CD14-positive monocyte (primary cell): ENCODE measurements around the gene ERGIC1. TPM values are rescaled to one million over a fixed set of nuclear protein-coding genes. Genes with fewer than 3 reads are reported as not detected.

ENCODE experiments used
- DNase-seq, 3 donors: peaks; one replicate each; pipeline ENCODE4 v3.0.0-alpha.2; 2011 to 2022
- H2AFZ ChIP-seq: 2 replicates; pipeline ENCODE4 v1.6.0; 2012; ENCODE audit warnings: mild to moderate bottlenecking, low read depth, low read length, inconsistent platforms; ENCODE audit not compliant: insufficient read depth, poor library complexity, severe bottlenecking
- H3K27ac ChIP-seq, 2 donors: 1 replicate in 1 of 2; 2 replicates in 1 of 2; pipeline ENCODE4 v1.5.1; 2012 to 2013; ENCODE audit warnings: low read length in 2 of 2, control low read depth in 1 of 2, inconsistent platforms in 1 of 2, low read depth in 1 of 2, mild to moderate bottlenecking in 1 of 2
- H3K27me3 ChIP-seq, 2 donors: one replicate each; pipeline versions ENCODE4 v1.6.0 to v1.6.1; 2011 to 2013; ENCODE audit warnings: low read length in 2 of 2; ENCODE audit not compliant: control insufficient read depth in 2 of 2, insufficient read depth in 2 of 2
- H3K36me3 ChIP-seq, 2 donors: replicated peaks in 1 of 2; 1 replicate in 1 of 2; 2 replicates in 1 of 2; pipeline versions ENCODE4 v1.5.1 to v1.6.1; 2012 to 2013; ENCODE audit warnings: low read length in 2 of 2, control low read depth in 1 of 2, inconsistent platforms in 1 of 2, mild to moderate bottlenecking in 1 of 2; ENCODE audit not compliant: insufficient read depth in 2 of 2, control insufficient read depth in 1 of 2
- H3K4me1 ChIP-seq, 2 donors: 1 replicate in 1 of 2; 2 replicates in 1 of 2; pipeline versions ENCODE4 v1.5.1 to v1.6.1; 2012 to 2013; ENCODE audit warnings: low read length in 2 of 2, control low read depth in 1 of 2, inconsistent platforms in 1 of 2, mild to moderate bottlenecking in 1 of 2, moderate library complexity in 1 of 2; ENCODE audit not compliant: insufficient read depth in 2 of 2, control insufficient read depth in 1 of 2
- H3K4me2 ChIP-seq: replicated peaks from 2 replicates; pipeline ENCODE3; 2012; ENCODE audit warnings: low read length, moderate library complexity, mild to moderate bottlenecking; ENCODE audit not compliant: poor library complexity, severe bottlenecking; ENCODE audit errors: extremely low read depth
- H3K4me3 ChIP-seq, 3 experiments: fragments of 200-600 bp in 1 of 3; sonication (generic) in 1 of 3; replicated peaks in 1 of 3; 1 replicate in 2 of 3; 2 replicates in 1 of 3; pipeline ENCODE4 v1.5.1; 2011 to 2013; ENCODE audit warnings: low read length in 3 of 3, mild to moderate bottlenecking in 3 of 3, control low read depth in 2 of 3, low read depth in 2 of 3, inconsistent platforms in 1 of 3, moderate library complexity in 1 of 3
- H3K79me2 ChIP-seq: 2 replicates; pipeline ENCODE4 v1.6.0; 2012; ENCODE audit warnings: mild to moderate bottlenecking, control low read depth, inconsistent platforms, low read length, moderate library complexity; ENCODE audit not compliant: insufficient read depth
- H3K9ac ChIP-seq: 2 replicates; pipeline ENCODE4 v1.6.0; 2017; ENCODE audit warnings: low read length, mild to moderate bottlenecking; ENCODE audit not compliant: insufficient read depth, poor library complexity, severe bottlenecking
- H3K9me3 ChIP-seq, 2 donors: replicated peaks in 1 of 2; 1 replicate in 1 of 2; 2 replicates in 1 of 2; pipeline versions ENCODE4 v1.5.1 to v1.6.1; 2012 to 2013; ENCODE audit warnings: low read length in 2 of 2, control low read depth in 1 of 2; ENCODE audit not compliant: control insufficient read depth in 1 of 2, insufficient read depth in 1 of 2
- H4K20me1 ChIP-seq: 2 replicates; pipeline ENCODE4 v1.6.0; 2012; ENCODE audit warnings: mild to moderate bottlenecking, low read length, control low read depth, moderate library complexity; ENCODE audit not compliant: insufficient read depth
- H3K27ac Mint-ChIP-seq, 7 donors: one replicate each; pipeline ENCODE4 v1.8.0; 2020; ENCODE audit warnings: mild to moderate bottlenecking in 7 of 7, mixed read lengths in 7 of 7, moderate library complexity in 6 of 7, inconsistent platforms in 2 of 7
- H3K27me3 Mint-ChIP-seq, 3 donors: one replicate each; pipeline ENCODE4 v1.8.0; 2021 to 2022; ENCODE audit warnings: low read depth in 3 of 3, mild to moderate bottlenecking in 3 of 3, mixed read lengths in 3 of 3, moderate library complexity in 3 of 3, inconsistent platforms in 1 of 3
- H3K36me3 Mint-ChIP-seq, 2 donors: one replicate each; pipeline ENCODE4 v1.8.0; 2020; ENCODE audit warnings: mixed read lengths in 2 of 2, inconsistent platforms in 1 of 2, mild to moderate bottlenecking in 1 of 2
- H3K4me1 Mint-ChIP-seq: one replicate; pipeline ENCODE4 v1.8.0; 2020; ENCODE audit warnings: mild to moderate bottlenecking, mixed read lengths
- H3K4me3 Mint-ChIP-seq, 2 donors: one replicate each; pipeline ENCODE4 v1.8.0; 2020; ENCODE audit warnings: mild to moderate bottlenecking in 2 of 2, mixed read lengths in 2 of 2, moderate library complexity in 1 of 2
- H3K9me3 Mint-ChIP-seq, 7 donors: one replicate each; pipeline ENCODE4 v1.8.0; 2020 to 2022; ENCODE audit warnings: mixed read lengths in 7 of 7, mild to moderate bottlenecking in 6 of 7, moderate library complexity in 6 of 7, inconsistent platforms in 2 of 7
- CTCF ChIP-seq: fragments of 200-600 bp; IDR thresholded peaks from one replicate; pipeline ENCODE4 v1.8.0; 2022; ENCODE audit warnings: antibody characterized with exemption, mild to moderate bottlenecking
- WGBS: methylation state at CpG from one replicate; pipeline ENCODE4 v1.1.5; 2013; ENCODE audit warnings: missing lambda C conversion rate; ENCODE audit not compliant: insufficient coverage; 5-methylcytosine and 5-hydroxymethylcytosine counted together
- intact Hi-C, 2 donors: fragments of 100-400 bp; cut with micrococcal nuclease; formaldehyde crosslinking; loops; one replicate each; pipeline versions ENCODE4 v1.15.0 to v1.15.1; 2023
- polyA plus RNA-seq, 3 donors: library from polyadenylated mRNA; depleted of rRNA in 1 of 3; unstranded in 2 of 3; stranded (reverse) in 1 of 3; fragments of 300-500 nt in 2 of 3; fragments of >200 nt in 1 of 3; fragmentation: Illumina TruSeq in 2 of 3; gene quantifications; 1 replicate in 2 of 3; 2 replicates in 1 of 3; pipeline ENCODE4 v1.2.3, GENCODE V29; 2012 to 2021

Gene ERGIC1
- polyA plus RNA-seq, 3 donors, result 28.3 to 76.2 (median 34.1) TPM

- WGBS, result 100% methylated on average over 1 of the region's 2 CpGs
- Mint-ChIP-seq H3K27me3 (peaks cover 0 to 4% (median 1%) of the 10 kb centered on the region in 3 donors), H3K9me3 (peaks cover 0 to 4% (median 0%) of the 10 kb centered on the region in 7 donors), H3K27ac (peak overlapping the region in 3 of 7 donors; percentile 37 to 51 (median 44)), H3K4me3 (no peak overlapping the region), H3K4me1 (peaks cover 10% of the 10 kb centered on the region), H3K36me3 (peaks cover 55 to 56% of the 10 kb centered on the region in 2 donors)
- intact Hi-C loops, result loop anchor here in 1 of 2 donors (10.0 kb wide), 1 partner anchor 451 kb away; no protein-coding TSS in a partner anchor
- Histone ChIP-seq H3K9me3 (no peaks in the 10 kb centered on the region), H3K79me2 (no peaks in the 10 kb centered on the region), H3K4me3 (no peak overlapping the region), H3K27ac (no peak overlapping the region), H4K20me1 (no peaks in the 10 kb centered on the region), H3K9ac (no peak overlapping the region), H3K27me3 (no peaks in the 10 kb centered on the region), H3K4me1 (no peaks in the 10 kb centered on the region), H3K4me2 (no peak overlapping the region), H3K36me3 (peaks cover 9 to 47% of the 10 kb centered on the region in 2 donors), H2AFZ (no peak overlapping the region)
- TF ChIP-seq CTCF, result no peak
- no peak for DNase-seq
These were observed 92.0 kb downstream of the ERGIC1 start for GRCh38 chr5:172926008-172926523.

- Histone ChIP-seq H3K9ac (no peak overlapping the region), H3K4me3 (no peak overlapping the region), H3K27ac (no peak overlapping the region), H3K4me1 (no peaks in the 10 kb centered on the region), H4K20me1 (no peaks in the 10 kb centered on the region), H3K79me2 (no peaks in the 10 kb centered on the region), H3K36me3 (peaks cover 9 to 43% of the 10 kb centered on the region in 2 donors), H3K9me3 (no peaks in the 10 kb centered on the region), H2AFZ (no peak overlapping the region), H3K27me3 (no peaks in the 10 kb centered on the region), H3K4me2 (no peak overlapping the region)
- Mint-ChIP-seq H3K9me3 (peaks cover 0 to 4% (median 0%) of the 10 kb centered on the region in 7 donors), H3K27ac (peak overlapping the region in 2 of 7 donors; percentile 1 to 15), H3K27me3 (peaks cover 0 to 4% (median 1%) of the 10 kb centered on the region in 3 donors), H3K36me3 (peaks cover 48 to 53% of the 10 kb centered on the region in 2 donors), H3K4me3 (no peak overlapping the region), H3K4me1 (peaks cover 10% of the 10 kb centered on the region)
- DNase-seq, result no peak
- no peak for TF ChIP-seq CTCF
- 97% methylated on average over 11 of the region's 12 CpGs for WGBS
- intact Hi-C loops, result loop anchor here in 1 of 2 donors (10.0 kb wide), 1 partner anchor 452 kb away; no protein-coding TSS in a partner anchor
These were observed 92.7 kb downstream of the ERGIC1 start for GRCh38 chr5:172926796-172927195.
